B cell (primary cell): ENCODE measurements around the gene TLR5.

Source experiments
- EZH2 ChIP-seq: IDR thresholded peaks from 2 replicates; pipeline ENCODE4 v1.6.1; 2012; ENCODE audit warnings: borderline replicate concordance, low read depth, mild to moderate bottlenecking, moderate library complexity, low read length; ENCODE audit not compliant: insufficient read depth, poor library complexity, severe bottlenecking
- TF ChIP-seq, protein P1 (sequence below): fragments of 200-600 bp; IDR thresholded peaks from one replicate; pipeline ENCODE4 v1.8.0; 2022; ENCODE audit warnings: antibody characterized with exemption, mild to moderate bottlenecking

GRCh38 chr1:223142269-223142668, 779 bp downstream of the TLR5 start:
- TF ChIP-seq, protein P1, sequence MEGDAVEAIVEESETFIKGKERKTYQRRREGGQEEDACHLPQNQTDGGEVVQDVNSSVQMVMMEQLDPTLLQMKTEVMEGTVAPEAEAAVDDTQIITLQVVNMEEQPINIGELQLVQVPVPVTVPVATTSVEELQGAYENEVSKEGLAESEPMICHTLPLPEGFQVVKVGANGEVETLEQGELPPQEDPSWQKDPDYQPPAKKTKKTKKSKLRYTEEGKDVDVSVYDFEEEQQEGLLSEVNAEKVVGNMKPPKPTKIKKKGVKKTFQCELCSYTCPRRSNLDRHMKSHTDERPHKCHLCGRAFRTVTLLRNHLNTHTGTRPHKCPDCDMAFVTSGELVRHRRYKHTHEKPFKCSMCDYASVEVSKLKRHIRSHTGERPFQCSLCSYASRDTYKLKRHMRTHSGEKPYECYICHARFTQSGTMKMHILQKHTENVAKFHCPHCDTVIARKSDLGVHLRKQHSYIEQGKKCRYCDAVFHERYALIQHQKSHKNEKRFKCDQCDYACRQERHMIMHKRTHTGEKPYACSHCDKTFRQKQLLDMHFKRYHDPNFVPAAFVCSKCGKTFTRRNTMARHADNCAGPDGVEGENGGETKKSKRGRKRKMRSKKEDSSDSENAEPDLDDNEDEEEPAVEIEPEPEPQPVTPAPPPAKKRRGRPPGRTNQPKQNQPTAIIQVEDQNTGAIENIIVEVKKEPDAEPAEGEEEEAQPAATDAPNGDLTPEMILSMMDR, result no peak
- TF ChIP-seq EZH2, result no peak
